H54 (cell line): ENCODE data around the gene DCAF15.

Experiments
- DNase-seq: peaks from one replicate; pipeline ENCODE4 v3.0.0; 2011; ENCODE audit warnings: low spot score, mixed read lengths; ENCODE audit not compliant: insufficient read length
- FAIRE-seq: peaks from 3 replicates; lab custom pipeline; 2011; peaks lifted over from hg19 to GRCh38; lab: Jason Lieb, UNC
- POLR2A ChIP-seq: IDR thresholded peaks from 2 replicates; pipeline ENCODE4 v1.6.1; 2011; ENCODE audit warnings: low read depth, mild to moderate bottlenecking, low read length

Gene DCAF15

GRCh38 chr19:13952154-13952930 lies at the start of gene DCAF15:
TSS of gene DCAF15 (plus strand) at chr19:13952509. CDS start at chr19:13952513, 4 bp downstream.
- TF ChIP-seq POLR2A, result peak; percentile 62
- DNase-seq (peak; percentile 99), FAIRE-seq (peak; percentile 57)

- TF ChIP-seq POLR2A, result no peak
- FAIRE-seq (no peak), DNase-seq (no peak)
These were observed 49.2 kb upstream of the DCAF15 start for GRCh38 chr19:13902993-13903555.

DNA sequence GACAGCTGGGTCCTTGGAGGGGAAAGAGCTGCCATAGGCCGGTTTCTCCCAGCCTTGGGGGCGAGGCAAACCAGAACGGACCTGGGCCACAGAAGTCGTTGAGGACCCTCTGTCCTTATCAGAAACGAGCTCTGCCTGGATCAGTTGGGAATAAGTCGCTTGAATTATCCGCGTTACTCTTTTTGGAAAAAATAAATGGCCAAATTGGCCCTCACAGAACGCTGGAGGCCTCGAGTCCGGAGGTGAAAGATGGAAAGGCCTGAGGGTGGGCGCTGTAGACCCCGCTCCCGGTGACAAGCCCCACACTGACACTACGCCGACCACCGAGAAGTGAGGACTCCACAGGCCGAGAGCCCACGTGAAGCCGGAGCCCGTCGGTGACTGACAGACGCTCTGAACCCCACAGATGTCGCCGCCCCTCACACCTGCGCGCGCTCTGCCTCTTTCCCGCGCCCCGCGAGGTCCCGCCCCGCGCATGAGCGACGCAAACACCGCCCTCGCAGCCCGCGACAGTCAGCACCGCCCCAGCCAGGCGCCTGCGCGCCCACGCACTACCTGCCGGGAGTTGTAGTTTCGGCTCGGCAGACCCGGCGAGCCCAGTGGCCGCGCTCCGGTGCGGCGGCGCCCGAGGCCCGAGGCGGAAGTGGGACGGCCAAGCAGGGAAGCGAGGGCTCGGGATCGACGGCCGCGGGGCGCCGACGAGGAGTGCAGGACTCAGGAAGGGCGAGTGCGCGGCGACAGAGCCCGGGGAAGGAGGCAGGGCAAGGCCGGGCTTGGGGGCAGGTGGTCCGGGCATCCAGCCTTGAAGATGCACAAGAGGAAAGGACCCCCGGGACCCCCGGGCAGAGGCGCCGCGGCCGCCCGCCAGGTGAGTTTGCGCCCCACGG lies 46.4 kb upstream of the DCAF15 start, which contains the start of the genes BRME1 and CC2D1A:
BRME1 (minus strand) TSS at position 484 of the 887 bp plus-strand sequence. CDS start 1,225 bp downstream, outside the sequence.
CC2D1A (plus strand) TSS at position 568 of the 887 bp plus-strand sequence; CDS start at position 809, 241 bp downstream.
- FAIRE-seq, result no peak
- peak; percentile 62 for TF ChIP-seq POLR2A
- peak; percentile 98 for DNase-seq

DNA sequence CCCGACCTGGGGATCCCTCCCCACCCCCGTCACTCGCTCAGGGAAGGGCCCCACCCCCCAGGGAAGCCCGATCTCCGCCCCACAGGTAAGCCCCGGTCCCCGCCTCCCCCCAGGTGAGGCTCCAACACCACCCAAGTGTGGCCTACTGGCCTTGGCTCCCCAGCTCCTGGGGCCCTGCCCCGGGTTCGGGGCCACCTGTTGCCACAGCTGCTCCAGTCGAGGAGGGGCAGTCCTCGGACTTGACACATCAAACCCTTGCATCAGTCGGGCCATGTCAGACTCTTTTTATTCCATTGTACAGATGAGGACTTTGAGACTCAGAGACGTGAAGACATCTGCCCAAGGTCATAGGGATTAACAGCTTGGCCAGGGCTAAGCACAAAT lies 45.8 kb upstream of the DCAF15 start:
- no peak for FAIRE-seq
- no peak for TF ChIP-seq POLR2A
- no peak for DNase-seq

GRCh38 chr19:13906910-13907309 lies 45.4 kb upstream of the DCAF15 start:
- no peak for TF ChIP-seq POLR2A
- FAIRE-seq, result no peak
- no peak for DNase-seq

GRCh38 chr19:13908674-13909073 lies 43.6 kb upstream of the DCAF15 start:
- no peak for TF ChIP-seq POLR2A
- no peak for DNase-seq
- FAIRE-seq, result no peak

DNA sequence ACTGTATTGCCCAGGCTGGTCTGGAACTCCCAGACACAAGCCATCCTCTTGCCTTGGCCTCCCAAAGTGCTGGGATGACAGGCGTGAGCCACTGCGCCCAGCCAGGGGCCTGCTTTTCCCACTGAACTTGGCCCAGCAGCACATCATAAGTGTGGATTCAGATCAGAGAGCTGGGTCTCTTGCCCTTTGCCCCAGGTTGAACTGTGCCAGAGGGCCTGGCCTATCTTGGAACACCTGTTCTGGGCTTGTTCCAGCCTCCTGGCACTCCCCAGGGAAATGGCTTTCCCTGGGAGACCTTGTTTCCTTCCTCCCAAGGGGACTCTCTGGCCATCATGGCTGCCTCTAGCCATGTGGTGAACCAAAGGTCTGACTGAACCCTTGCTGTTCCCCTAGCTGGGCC lies 42.9 kb upstream of the DCAF15 start:
- DNase-seq (no peak), FAIRE-seq (no peak)
- no peak for TF ChIP-seq POLR2A

DNA sequence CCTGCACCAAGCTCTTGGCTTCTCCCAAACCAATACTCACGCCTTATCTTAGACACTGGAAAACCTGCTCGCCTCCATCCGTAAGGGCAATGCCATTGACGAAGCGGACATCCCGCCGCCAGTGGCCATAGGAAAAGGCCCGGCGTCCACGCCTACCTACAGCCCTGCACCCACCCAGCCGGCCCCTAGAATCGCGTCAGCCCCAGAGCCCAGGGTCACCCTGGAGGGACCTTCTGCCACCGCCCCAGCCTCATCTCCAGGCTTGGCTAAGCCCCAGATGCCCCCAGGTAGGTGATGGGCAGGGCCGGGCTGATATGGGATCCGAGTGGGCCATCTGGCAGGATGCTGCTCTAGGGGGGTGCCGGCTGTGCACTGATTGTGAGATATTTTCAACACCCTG lies 39.0 kb upstream of the DCAF15 start:
- DNase-seq (no peak), FAIRE-seq (no peak)
- TF ChIP-seq POLR2A, result no peak

DNA sequence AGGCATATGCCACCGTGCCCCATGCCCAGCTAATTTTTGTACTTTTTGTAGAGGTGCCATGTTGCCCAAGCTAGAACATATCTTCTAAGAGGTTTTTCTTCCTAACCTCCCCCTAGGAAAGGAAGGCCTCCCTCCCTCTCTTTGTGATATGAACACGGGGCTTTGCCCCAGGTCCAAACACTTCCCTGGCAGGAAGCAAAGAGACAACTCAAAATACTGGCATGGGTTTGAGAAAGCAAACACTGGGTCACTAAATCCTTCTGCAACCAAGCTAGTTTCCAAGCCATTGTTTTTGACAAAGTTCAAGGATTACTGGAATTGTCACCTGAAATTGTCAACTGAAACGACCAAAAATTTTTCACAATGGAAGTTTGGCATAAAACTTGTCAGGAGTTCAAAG lies 37.5 kb upstream of the DCAF15 start:
- DNase-seq (no peak), FAIRE-seq (no peak)
- TF ChIP-seq POLR2A, result no peak

DNA sequence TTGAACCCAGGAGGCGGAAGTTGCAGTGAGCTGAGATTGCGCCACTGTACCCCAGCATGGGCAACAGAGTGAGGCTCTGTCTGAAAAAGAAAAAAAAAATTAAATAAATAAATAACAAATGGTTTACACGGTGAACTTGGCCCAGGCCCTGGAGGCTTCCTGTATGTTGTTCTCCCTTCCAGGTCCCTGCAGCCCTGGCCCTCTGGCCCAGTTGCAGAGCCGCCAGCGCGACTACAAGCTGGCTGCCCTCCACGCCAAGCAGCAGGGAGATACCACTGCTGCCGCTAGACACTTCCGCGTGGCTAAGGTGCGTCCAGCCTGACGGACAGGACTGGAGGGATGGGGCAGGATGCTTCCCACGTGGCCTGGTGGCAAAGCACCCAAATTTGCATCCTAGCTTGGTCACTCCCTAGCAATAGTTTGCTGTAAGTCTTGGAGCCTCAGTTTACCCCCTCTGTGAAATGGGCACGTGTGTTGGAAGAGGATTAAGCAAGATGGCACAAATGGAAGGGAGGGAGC lies 34.4 kb upstream of the DCAF15 start:
- TF ChIP-seq POLR2A, result no peak
- FAIRE-seq (no peak), DNase-seq (no peak)

- no peak for FAIRE-seq
- DNase-seq, result no peak
- no peak for TF ChIP-seq POLR2A
These were observed 33.4 kb upstream of the DCAF15 start for GRCh38 chr19:13918726-13919411.

- FAIRE-seq (no peak), DNase-seq (no peak)
- TF ChIP-seq POLR2A, result no peak
These were observed 31.8 kb upstream of the DCAF15 start for GRCh38 chr19:13920524-13920923.
